Measurements from ENCODE around the gene XRCC1.
"Not testable (repeated sequence)": the region's sequence is repeated elsewhere in the genome, so short reads cannot be mapped to it uniquely, and the experiment has no call there.

The XRCC1 gene, protein sequence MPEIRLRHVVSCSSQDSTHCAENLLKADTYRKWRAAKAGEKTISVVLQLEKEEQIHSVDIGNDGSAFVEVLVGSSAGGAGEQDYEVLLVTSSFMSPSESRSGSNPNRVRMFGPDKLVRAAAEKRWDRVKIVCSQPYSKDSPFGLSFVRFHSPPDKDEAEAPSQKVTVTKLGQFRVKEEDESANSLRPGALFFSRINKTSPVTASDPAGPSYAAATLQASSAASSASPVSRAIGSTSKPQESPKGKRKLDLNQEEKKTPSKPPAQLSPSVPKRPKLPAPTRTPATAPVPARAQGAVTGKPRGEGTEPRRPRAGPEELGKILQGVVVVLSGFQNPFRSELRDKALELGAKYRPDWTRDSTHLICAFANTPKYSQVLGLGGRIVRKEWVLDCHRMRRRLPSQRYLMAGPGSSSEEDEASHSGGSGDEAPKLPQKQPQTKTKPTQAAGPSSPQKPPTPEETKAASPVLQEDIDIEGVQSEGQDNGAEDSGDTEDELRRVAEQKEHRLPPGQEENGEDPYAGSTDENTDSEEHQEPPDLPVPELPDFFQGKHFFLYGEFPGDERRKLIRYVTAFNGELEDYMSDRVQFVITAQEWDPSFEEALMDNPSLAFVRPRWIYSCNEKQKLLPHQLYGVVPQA

DNA sequence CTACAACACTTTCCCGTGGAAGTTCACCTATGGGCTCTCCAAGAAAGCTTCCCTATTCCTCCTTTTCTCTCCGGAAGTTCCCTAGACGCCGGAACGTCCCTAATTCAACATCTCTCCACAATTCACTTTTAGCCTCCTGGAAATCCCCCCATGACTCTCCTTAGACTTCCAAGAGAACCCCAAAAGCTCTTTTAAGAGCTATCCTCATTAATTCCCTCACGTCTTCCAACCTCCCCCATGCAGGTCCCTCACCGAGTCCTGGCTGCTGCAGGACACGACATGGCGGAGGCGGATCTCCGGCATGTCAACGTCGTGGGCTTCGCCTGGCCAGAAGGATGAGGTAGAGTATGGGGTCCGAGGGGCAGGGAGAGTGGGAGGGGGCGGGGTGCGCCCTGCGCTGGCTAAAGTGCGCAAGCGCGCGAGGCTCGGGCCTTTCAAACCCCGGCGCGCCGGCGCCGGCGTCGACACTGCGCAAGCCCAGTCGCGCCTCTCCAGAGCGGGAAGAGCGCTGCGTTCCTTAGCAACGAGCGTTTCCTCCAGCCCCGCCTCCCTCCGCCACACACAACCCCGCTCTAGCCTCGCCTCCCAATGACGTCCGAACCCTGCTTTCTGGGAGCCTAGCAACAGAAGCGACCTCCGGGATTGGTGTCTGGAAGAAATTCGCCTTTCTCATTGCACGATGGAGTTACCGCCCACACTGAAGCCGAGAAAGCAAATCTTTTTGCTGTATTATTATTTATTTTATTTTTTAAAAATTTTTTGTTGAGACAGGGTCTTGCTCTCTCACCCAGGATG, at the start of gene XRCC1, which contains the start of gene PINLYP:
Gene XRCC1, minus strand, starts transcription at position 372 of the 795 bp plus-strand sequence. Its CDS starts 69 bp downstream, at position 303.
Gene PINLYP, plus strand, starts transcription at position 646 of the 795 bp plus-strand sequence. CDS start 1,391 bp downstream, outside the sequence.
- DNase-seq, result peak; percentile 82

DNA sequence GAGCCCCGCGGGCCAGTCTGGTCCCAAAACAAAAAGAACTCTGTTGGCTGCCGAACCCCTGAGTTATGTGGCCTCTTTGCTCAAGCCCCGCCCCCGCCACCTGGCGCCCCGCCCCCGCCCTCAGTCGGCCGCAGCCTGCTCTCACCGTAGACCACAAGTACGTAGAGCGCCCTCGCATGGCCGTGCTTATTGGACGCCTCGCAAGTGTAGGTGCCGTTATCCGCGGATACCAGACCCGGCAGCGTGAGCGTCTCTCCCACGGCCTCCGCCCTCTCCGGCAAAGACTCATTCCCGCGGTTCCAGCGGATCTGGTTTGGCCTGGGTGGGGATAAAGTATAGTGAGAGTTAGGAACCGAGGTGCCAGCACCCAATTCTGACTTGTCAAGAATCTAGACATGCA, 49.6 kb upstream of the XRCC1 start:
- no peak for DNase-seq

GRCh38 chr19:43623889-43624670, 48.8 kb upstream of the XRCC1 start:
- DNase-seq, result no peak

DNA sequence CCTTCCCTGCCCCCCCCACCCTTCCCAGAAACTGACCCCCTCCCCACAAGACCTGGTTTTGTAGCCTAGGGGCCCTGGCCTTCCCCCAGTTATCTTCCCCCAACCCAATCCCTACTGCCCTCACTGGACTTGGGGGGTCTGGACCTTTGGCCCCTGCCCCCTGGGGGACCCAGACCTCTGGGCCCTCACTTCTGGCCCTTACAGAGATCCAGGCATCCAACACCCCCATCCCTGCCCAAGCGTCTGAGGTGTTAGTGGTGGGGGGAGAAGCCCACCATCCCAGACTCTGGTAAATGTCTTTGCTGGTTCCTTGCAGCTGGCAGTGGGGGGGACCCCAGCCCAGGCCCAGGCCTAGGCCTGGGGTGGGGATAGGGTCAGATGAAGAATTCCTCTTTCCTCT, 47.6 kb upstream of the XRCC1 start:
- DNase-seq, result no peak

GRCh38 chr19:43622070-43622469, 46.7 kb upstream of the XRCC1 start:
- DNase-seq, result no peak

DNA sequence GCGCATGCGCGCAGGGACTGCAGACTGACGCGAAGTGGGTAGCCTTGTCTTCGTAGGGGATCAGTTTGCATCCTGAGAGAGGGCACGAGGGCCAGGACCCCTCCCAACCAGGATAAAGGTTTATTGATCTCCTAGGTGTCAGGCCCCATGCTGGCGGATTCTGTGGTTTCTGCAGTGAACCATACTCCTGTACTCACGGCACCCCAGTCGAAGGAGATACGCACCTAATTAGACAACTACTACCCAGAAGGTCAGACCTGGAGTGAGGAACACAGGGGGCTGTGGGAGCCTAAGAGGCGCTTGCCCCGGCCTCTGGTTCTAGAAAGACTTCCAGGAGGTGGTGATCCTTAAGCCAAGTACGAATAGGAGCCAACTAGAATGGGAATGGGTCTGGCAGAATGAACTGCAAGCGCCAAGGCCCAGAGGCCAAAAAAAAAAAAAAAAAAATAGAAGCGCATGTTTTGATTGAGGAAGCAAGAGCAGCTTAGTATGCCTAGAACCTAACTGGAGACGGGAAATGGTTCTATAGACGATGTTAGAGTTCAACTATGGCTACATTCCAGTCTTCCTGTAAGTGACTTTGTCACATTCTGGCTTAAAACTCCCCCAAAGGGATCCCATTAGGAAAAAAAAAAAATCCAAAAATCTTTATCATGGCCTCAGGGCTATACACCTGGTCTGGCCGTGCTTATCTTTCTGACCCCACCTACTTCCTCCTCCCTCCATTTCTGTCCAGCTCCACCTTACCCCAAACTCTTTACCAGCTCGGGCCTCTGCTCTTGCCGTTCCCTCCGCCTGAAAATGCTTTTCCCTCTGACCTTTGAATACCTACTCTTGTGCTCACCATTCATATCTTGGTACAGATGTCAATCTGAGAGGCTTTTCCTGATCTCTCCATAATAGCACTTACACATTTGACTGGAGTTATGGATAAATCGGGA, 45.0 kb upstream of the XRCC1 start:
- DNase-seq, result no peak

DNA sequence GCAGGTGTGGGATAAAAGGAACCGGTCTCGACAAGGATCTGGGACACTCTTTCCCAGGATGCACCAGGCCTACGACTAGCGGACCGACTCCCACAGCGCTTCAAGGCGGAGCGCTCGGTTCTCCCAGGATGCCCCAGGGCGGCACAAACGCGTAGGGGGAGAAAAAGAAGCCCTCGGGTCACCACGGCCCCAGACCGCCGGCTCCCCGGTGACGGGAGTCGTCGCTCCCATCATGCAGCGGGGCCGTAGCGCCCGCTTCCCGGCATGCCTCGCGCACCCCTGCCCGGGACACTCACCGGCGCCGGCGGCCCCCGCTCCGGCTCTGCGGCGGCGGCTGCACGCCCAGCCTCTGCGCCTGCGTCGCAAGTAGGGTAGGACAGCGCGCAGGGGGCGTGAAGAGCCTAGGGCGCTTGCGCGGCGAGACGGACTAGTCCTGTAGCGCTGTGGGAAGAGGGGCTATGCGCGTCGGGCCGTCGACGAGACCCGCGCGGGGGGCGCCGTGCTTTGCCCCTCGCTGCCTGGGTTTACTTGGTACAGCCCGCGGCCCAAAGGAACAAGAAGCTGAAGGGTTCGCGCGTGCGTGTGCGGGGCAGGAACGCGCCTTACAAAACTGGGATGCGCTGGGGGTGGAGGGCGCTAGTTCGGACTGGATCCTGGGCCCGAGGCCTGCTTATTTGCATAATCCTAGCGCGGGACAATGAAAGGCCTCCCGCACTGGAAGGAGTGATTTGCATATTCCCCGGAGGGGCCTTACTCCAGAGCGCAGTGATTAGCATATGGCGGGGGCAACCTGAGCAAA, 44.1 kb upstream of the XRCC1 start, which contains the start of gene ZNF428:
Gene ZNF428, minus strand, starts transcription at position 368 of the 799 bp plus-strand sequence. CDS start 5,325 bp downstream, outside the sequence.
- peak; percentile 82 for DNase-seq

- DNase-seq, result no peak
These were observed 43.6 kb upstream of the XRCC1 start for GRCh38 chr19:43618921-43619261.

DNA sequence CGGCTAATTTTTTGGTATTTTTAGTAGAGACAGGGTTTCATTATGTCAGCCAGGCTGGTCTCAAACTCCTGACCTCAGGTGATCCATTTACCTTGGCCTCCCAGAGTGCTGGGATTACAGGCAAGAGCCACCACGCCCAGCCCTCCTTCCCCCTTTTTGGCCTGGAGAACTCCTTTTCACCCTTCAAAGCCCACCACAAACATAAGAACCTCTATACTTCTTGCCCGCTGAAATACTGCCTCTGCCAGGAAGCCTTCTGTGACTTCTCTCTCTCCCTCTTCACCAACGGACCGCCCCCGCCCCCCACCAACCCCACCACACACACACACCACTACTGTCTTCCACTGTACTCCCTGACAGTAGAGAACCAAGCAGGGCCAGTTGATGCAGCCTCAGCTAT, 41.6 kb upstream of the XRCC1 start:
- DNase-seq, result no peak

GRCh38 chr19:43616306-43616705, 41.0 kb upstream of the XRCC1 start:
- no peak for DNase-seq

DNA sequence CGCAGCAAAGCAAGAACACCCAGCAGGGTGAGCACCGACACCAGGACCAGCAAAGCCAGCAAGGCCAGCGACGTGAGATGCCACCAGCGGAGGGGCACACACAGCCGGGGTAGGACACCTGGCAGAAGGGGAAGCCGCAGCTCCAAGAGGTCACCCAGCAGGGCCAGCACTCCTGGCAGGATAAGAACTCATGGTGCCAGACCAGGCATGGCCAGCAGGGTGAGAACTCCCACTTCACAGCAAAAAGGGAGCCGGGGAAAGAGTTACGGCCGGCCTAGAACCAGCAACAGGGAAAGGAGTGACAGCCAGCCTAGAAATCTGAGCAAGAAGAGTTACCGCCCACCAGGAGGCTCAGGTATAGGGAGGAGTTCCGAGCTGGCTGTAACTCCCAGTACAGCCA, 37.0 kb upstream of the XRCC1 start:
- DNase-seq, result no peak

- no peak for DNase-seq
These were observed 36.5 kb upstream of the XRCC1 start, which contains the start of gene SRRM5 for GRCh38 chr19:43611788-43612187. Gene SRRM5, plus strand, starts transcription at chr19:43612088. Its CDS starts 34 bp downstream, at chr19:43612122.

- DNase-seq, result no peak
These were observed 35.2 kb upstream of the XRCC1 start for GRCh38 chr19:43610493-43610892.

DNA sequence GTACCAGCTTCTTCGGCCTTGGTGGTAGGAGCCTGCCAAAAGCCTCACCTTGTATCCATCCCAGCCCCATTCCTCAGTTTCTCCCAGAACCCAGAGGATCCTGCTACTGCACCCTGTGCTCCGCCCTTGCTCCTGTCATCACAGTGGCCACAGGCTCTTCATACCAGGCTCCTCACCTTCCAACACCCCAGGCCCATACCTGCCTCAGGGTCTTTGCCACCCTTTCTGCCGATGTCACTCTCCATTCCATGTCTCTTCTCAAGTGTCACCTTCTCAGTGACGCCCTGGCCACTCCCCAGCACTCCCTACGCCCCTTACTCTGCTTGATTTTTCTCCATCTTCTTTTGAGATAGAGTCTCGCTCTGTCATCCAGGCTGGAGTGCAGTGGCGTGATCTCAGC, 34.5 kb upstream of the XRCC1 start:
- DNase-seq, result no peak

DNA sequence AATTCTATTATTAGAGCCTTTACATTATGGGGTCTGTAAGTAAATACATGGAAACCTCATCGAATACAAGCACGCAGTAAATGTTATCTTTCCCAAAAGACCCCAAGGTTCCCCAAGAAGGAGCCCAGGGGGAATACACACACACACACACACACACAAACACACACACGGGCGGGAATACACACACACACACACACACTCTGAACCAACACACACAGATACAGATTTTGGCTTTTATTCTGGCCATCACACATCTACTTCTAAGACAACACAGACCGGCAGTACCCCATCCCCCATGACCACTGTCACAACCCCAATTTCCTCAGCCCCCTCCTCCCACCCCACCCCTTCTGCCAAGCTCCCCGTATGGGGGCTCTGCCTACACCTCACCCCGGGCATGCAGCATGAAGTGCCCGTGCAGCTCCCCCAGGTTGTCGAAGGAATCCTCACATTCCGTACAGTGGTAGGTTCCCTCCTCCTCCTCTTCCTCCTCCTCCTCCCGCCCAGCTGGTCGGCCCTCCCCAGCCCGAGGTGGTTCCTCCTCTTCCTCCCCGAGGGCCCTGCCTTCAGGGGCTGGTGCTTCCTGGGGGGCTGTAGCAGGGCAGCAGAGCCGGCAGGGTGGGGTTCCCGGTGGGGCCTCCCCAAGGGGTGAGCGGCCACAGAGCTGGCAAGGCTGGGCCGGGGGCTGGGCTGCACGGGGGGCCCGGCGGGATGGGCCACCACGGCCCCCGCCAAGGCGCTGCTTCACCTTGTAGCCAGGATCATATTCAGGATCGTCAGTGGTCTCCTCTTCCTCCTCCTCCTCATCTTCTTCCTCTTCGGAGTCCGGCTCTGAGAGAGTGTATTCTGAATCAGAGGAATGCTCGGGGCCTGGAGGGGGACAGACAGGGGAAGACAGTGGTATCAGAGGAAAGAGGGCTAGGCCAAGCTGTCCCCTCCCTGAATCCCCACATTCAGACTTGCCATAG, 32.2 kb upstream of the XRCC1 start:
- no peak for DNase-seq

DNA sequence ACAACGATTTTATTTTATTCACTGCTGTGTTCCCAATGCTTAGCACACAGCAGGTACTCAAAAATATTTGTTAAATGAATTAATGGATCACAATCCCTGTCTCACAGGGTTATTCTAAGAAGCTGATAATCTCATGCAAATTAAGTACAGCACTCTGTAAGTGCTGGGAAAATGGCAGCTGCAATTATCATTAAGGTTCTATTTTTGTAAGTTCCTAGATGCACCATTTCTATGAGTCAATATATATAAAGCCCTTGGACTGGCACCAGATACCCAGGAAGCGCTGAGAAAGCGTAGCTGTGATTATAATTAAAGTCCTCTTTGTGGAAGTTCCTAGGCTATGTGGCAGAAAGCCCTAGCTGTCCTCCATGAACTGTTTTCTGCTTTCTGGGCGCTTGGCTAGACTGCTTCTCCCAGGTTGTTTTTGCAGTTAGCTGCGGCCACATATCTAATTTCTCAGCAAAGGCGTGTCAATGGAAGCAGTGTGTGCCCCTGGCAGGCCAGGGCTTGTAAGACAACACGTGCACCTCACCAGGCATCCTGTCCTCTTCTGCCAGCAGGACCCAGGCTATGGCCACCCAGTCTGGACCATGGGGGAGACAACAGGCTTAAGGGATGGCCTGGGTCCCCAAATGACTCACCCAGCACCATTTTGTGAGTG, 31.4 kb upstream of the XRCC1 start:
- no peak for DNase-seq

- no peak for DNase-seq
These were observed 30.7 kb upstream of the XRCC1 start for GRCh38 chr19:43605875-43606568.

GRCh38 chr19:43600326-43600725, 25.0 kb upstream of the XRCC1 start:
- DNase-seq, result not testable (repeated sequence)

Measured in 8988T (cell line).